Esophagus muscularis mucosa (tissue), 4 donors: ENCODE data around the gene CARS1. TPM values are rescaled to one million over a fixed set of nuclear protein-coding genes. Genes with fewer than 3 reads are reported as not detected.

Experiments
- DNase-seq: peaks from one replicate; pipeline ENCODE4 v3.0.0-alpha.2; 2017; ENCODE audit errors: extremely low spot score
- H3K27ac ChIP-seq, 4 donors: fragments of 200-600 bp; sonication (generic); replicated peaks in 1 of 4; 1 replicate in 3 of 4; 2 replicates in 1 of 4; pipeline ENCODE4 v1.5.1; 2016 to 2019; ENCODE audit warnings: mild to moderate bottlenecking in 1 of 4
- H3K27me3 ChIP-seq, 4 donors: fragments of 200-600 bp; sonication (generic); one replicate each; pipeline versions ENCODE4 v1.5.1 to v1.6.0; 2016 to 2019
- H3K36me3 ChIP-seq, 4 donors: fragments of 200-600 bp; sonication (generic); one replicate each; pipeline ENCODE4 v1.5.1; 2016 to 2019
- H3K4me1 ChIP-seq, 4 donors: fragments of 200-600 bp; sonication (generic); one replicate each; pipeline ENCODE4 v1.5.1; 2016 to 2019
- H3K4me3 ChIP-seq, 4 donors: fragments of 200-600 bp; sonication (generic); 1 replicate in 2 of 4; 2 replicates in 2 of 4; pipeline ENCODE4 v1.5.1; 2016 to 2019; ENCODE audit warnings: mild to moderate bottlenecking in 4 of 4, moderate library complexity in 1 of 4
- H3K9me3 ChIP-seq, 4 donors: fragments of 200-600 bp; sonication (generic); 1 replicate in 3 of 4; 2 replicates in 1 of 4; pipeline ENCODE4 v1.5.1; 2016 to 2019
- CTCF ChIP-seq, 3 experiments: fragments of 200-600 bp in 2 of 3; fragments of 450-650 bp in 1 of 3; sonication (generic) in 2 of 3; IDR thresholded peaks; one replicate each; pipeline ENCODE4 v1.5.1; 2017 to 2019; ENCODE audit warnings: antibody characterized with exemption in 3 of 3, mild to moderate bottlenecking in 2 of 3, moderate library complexity in 1 of 3
- EP300 ChIP-seq: sonication (generic); formaldehyde crosslinking; IDR thresholded peaks from one replicate; pipeline ENCODE4 v1.6.1; 2017; ENCODE audit warnings: antibody characterized with exemption
- POLR2A ChIP-seq: fragments of 450-650 bp; IDR thresholded peaks from one replicate; pipeline ENCODE4 v1.6.1; 2017; ENCODE audit warnings: antibody characterized with exemption, moderate library complexity, mild to moderate bottlenecking, low read depth
- POLR2AphosphoS5 ChIP-seq, 2 donors: sonication (generic); formaldehyde crosslinking; IDR thresholded peaks; one replicate each; pipeline ENCODE4 v1.6.1; 2017; ENCODE audit warnings: antibody characterized with exemption in 2 of 2
- WGBS: methylation state at CpG from one replicate; pipeline ENCODE4 v1.1.5; 2018; 5-methylcytosine and 5-hydroxymethylcytosine counted together
- intact Hi-C: fragments of 100-400 bp; cut with DNase I; formaldehyde crosslinking; loops from one replicate; pipeline ENCODE4 v1.15.1; 2023
- total RNA-seq, 4 donors: library from RNA; depleted of rRNA; stranded (reverse); fragments of >200 nt; gene quantifications; one replicate each; pipeline versions ENCODE4 v1.1.0 to v1.2.1, GENCODE V29; 2016

Gene CARS1
- total RNA-seq, 4 donors from 2014 or later = 30.3 to 35.6 (median 34.9) TPM

- H3K27ac ChIP-seq = peak overlapping the region; percentile 74 to 79 (median 76)
- no peak overlapping the region for H3K4me3 ChIP-seq
- peaks cover 28 to 72% (median 60%) of the 10 kb centered on the region in 4 donors for H3K36me3 ChIP-seq
- WGBS = 80% methylated on average over 1 of the region's 6 CpGs
- H3K9me3 ChIP-seq = no peaks in the 10 kb centered on the region
- DNase-seq = no peak
- no peak for TF ChIP-seq POLR2A
- TF ChIP-seq EP300 = no peak
- TF ChIP-seq CTCF (IDR thresholded peaks at IDR 0.05) = no peak
- TF ChIP-seq POLR2AphosphoS5 (IDR thresholded peaks at IDR 0.05) = no peak
- H3K4me1 ChIP-seq = peaks cover 22 to 28% (median 26%) of the 10 kb centered on the region in 4 donors
- intact Hi-C loops = no loop called here
- no peaks in the 10 kb centered on the region for H3K27me3 ChIP-seq
Observed at GRCh38 chr11:3001496-3001895, 55.7 kb downstream of the CARS1 start.

GRCh38 chr11:3000032-3000961, 56.9 kb downstream of the CARS1 start:
- no peak overlapping the region for H3K4me3 ChIP-seq
- no peak for DNase-seq
- peaks cover 24 to 60% (median 50%) of the 10 kb centered on the region in 4 donors for H3K36me3 ChIP-seq
- WGBS = 57% methylated on average over 14 of the region's 17 CpGs
- TF ChIP-seq POLR2A (no peak), POLR2AphosphoS5 (IDR thresholded peaks at IDR 0.05) (peak in 1 of 2 donors; percentile 54)
- peak overlapping the region; percentile 74 to 79 (median 76) for H3K27ac ChIP-seq
- no peaks in the 10 kb centered on the region for H3K27me3 ChIP-seq
- H3K9me3 ChIP-seq = no peaks in the 10 kb centered on the region
- intact Hi-C loops = no loop called here
- H3K4me1 ChIP-seq = peaks cover 22 to 28% (median 26%) of the 10 kb centered on the region in 4 donors

- intact Hi-C loops = no loop called here
- TF ChIP-seq EP300 = no peak
- TF ChIP-seq CTCF (IDR thresholded peaks at IDR 0.05) = no peak
- TF ChIP-seq POLR2A = no peak
- no peak for TF ChIP-seq POLR2AphosphoS5 (IDR thresholded peaks at IDR 0.05)
- Histone ChIP-seq H3K4me1 (peaks cover 22 to 28% (median 26%) of the 10 kb centered on the region in 4 donors), H3K9me3 (no peaks in the 10 kb centered on the region), H3K27me3 (no peaks in the 10 kb centered on the region), H3K36me3 (peaks cover 16 to 53% (median 45%) of the 10 kb centered on the region in 4 donors), H3K27ac (peak overlapping the region in 1 of 4 donors; percentile 79), H3K4me3 (no peak overlapping the region)
- WGBS = 96% methylated on average over 10 of the region's 10 CpGs
- DNase-seq = no peak
Observed at GRCh38 chr11:2999464-2999998, 57.7 kb downstream of the CARS1 start.

GRCh38 chr11:2998073-2998850, 59.0 kb downstream of the CARS1 start:
- WGBS = 85% methylated on average over 6 of the region's 7 CpGs
- no peak overlapping the region for H3K27ac ChIP-seq
- H3K9me3 ChIP-seq = no peaks in the 10 kb centered on the region
- no peak overlapping the region for H3K4me3 ChIP-seq
- peaks cover 13 to 40% (median 33%) of the 10 kb centered on the region in 4 donors for H3K36me3 ChIP-seq
- no peaks in the 10 kb centered on the region for H3K27me3 ChIP-seq
- intact Hi-C loops = no loop called here
- TF ChIP-seq CTCF (IDR thresholded peaks at IDR 0.05) (no peak), POLR2AphosphoS5 (IDR thresholded peaks at IDR 0.05) (no peak), EP300 (no peak), POLR2A (no peak)
- DNase-seq = no peak
- peaks cover 22 to 28% (median 26%) of the 10 kb centered on the region in 4 donors for H3K4me1 ChIP-seq
